HepG2 (cell line): Measurements from ENCODE around the gene NCBP2. TPM values are rescaled to one million over a fixed set of nuclear protein-coding genes. Genes with fewer than 3 reads are reported as not detected.

Experiments
- ATAC-seq: fragments of 200-7000 bp; cut with Tn5 transposase; 3 replicates; pipeline ENCODE4 v1.9.1; 2020; ENCODE audit warnings: mild to moderate bottlenecking, moderate library complexity
- BruUV-seq: library from RNA; stranded (reverse); fragments of 400-500 nt; replicated peaks from 2 replicates; lab custom pipeline; 2021; lab: Mats Ljungman, UMichigan
- CTCF ChIA-PET: fragments of 300-600 bp; formaldehyde crosslinking; extraction: SDS; loops from one replicate; lab custom pipeline; 2021; ENCODE audit warnings: low total read pairs, inconsistent platforms, low intra/inter-chr PET ratio; lab: Yijun Ruan, JAX
- POLR2A ChIA-PET: fragments of 350-600 bp; sonication (Branson Sonifier 250); formaldehyde crosslinking; loops from one replicate; lab custom pipeline; 2020; ENCODE audit warnings: antibody characterized with exemption, inconsistent platforms; lab: Yijun Ruan, JAX
- DNase-seq: peaks from one replicate; pipeline ENCODE4 v3.0.0-alpha.2; 2015; ENCODE audit warnings: low spot score
- FAIRE-seq: peaks from 3 replicates; lab custom pipeline; 2011; peaks lifted over from hg19 to GRCh38; lab: Jason Lieb, UNC
- H2AFZ ChIP-seq: one replicate; pipeline ENCODE4 v1.6.1; 2011; ENCODE audit warnings: low read length, inconsistent platforms
- H3K27ac ChIP-seq: fragments of 300-600 bp; 3 replicates; pipeline ENCODE4 v1.8.0; 2011; ENCODE audit warnings: mixed run types, mild to moderate bottlenecking, mixed read lengths, low read length, inconsistent platforms; ENCODE audit not compliant: insufficient read depth; ENCODE audit errors: extremely low read length
- H3K27me3 ChIP-seq, 2 experiments: fragments of 200-600 bp in 1 of 2; 2 replicates in 1 of 2; 3 replicates in 1 of 2; pipeline versions ENCODE4 v1.6.0 to v1.8.0; 2011; ENCODE audit warnings: low read length in 2 of 2, mild to moderate bottlenecking in 2 of 2, moderate library complexity in 2 of 2, inconsistent platforms in 1 of 2; ENCODE audit not compliant: insufficient read depth in 2 of 2, control insufficient read depth in 1 of 2
- H3K36me3 ChIP-seq, 2 experiments: fragments of 200-600 bp in 1 of 2; replicated peaks in 1 of 2; 2 replicates in 1 of 2; 3 replicates in 1 of 2; pipeline versions ENCODE4 v1.5.1 to v1.8.0; 2011; ENCODE audit warnings: low read length in 2 of 2, inconsistent platforms in 1 of 2; ENCODE audit not compliant: insufficient read depth in 2 of 2, control insufficient read depth in 1 of 2
- H3K4me1 ChIP-seq: 2 replicates; pipeline ENCODE4 v1.5.1; 2012; ENCODE audit warnings: low read length, inconsistent platforms; ENCODE audit not compliant: insufficient read depth
- H3K4me2 ChIP-seq: 2 replicates; pipeline ENCODE4 v1.6.0; 2011; ENCODE audit warnings: low read depth, low read length, inconsistent platforms
- H3K4me3 ChIP-seq, 3 experiments: fragments of 200-600 bp in 1 of 3; sonication (generic), shearing (Covaris generic) in 1 of 3; replicated peaks in 1 of 3; 2 replicates each; pipeline ENCODE4 v1.5.1; 2011 to 2016; ENCODE audit warnings: low read length in 3 of 3, inconsistent platforms in 2 of 3, low read depth in 2 of 3, mild to moderate bottlenecking in 2 of 3, control low read depth in 1 of 3, mixed read lengths in 1 of 3; ENCODE audit not compliant: insufficient read depth in 1 of 3
- H3K79me2 ChIP-seq: one replicate; pipeline ENCODE4 v1.6.1; 2011; ENCODE audit warnings: low read length, inconsistent platforms; ENCODE audit not compliant: insufficient read depth
- H3K9ac ChIP-seq: 2 replicates; pipeline ENCODE4 v1.6.0; 2011; ENCODE audit warnings: mild to moderate bottlenecking, low read depth, low read length, inconsistent platforms; ENCODE audit not compliant: insufficient read depth
- H3K9me3 ChIP-seq: 2 replicates; pipeline ENCODE4 v1.5.1; 2012; ENCODE audit warnings: mild to moderate bottlenecking, low read length
- H4K20me1 ChIP-seq: 2 replicates; pipeline ENCODE4 v1.6.0; 2011; ENCODE audit warnings: inconsistent platforms, mild to moderate bottlenecking, low read length, moderate library complexity; ENCODE audit not compliant: insufficient read depth
- ADNP ChIP-seq: sonication (generic); formaldehyde crosslinking; IDR thresholded peaks from 2 replicates; pipeline ENCODE4 v1.4.0; 2020; ENCODE audit warnings: missing genetic modification reagents
- BCLAF1 ChIP-seq: fragments of 450-650 bp; IDR thresholded peaks from 2 replicates; pipeline ENCODE4 v1.6.1; 2017; ENCODE audit warnings: mild to moderate bottlenecking
- KMT2B ChIP-seq: IDR thresholded peaks from 2 replicates; pipeline ENCODE4 v1.6.1; 2016; ENCODE audit warnings: missing genetic modification reagents, missing compliant biosample characterization
- SMAD1 ChIP-seq: sonication (generic); formaldehyde crosslinking; IDR thresholded peaks from 2 replicates; pipeline ENCODE4 v1.4.0; 2020; ENCODE audit warnings: missing genetic modification reagents, low read depth, mild to moderate bottlenecking, borderline replicate concordance
- WGBS: methylation state at CpG from one replicate; pipeline ENCODE4 v1.1.6; 2017; ENCODE audit warnings: low lambda C conversion rate; 5-methylcytosine and 5-hydroxymethylcytosine counted together
- in situ Hi-C: cut with HindIII; loops from 2 replicates; pipeline ENCODE4 v1.10.0; 2017; ENCODE audit warnings: low pct_unique_long_range_greater_than_20kb; ENCODE audit not compliant: extremely low pct_ligation_motif_present
- intact Hi-C: fragments of 100-400 bp; cut with micrococcal nuclease; formaldehyde crosslinking; loops from one replicate; pipeline ENCODE4 v1.10.0; 2022; ENCODE audit not compliant: unreplicated experiment
- polyA plus RNA-seq, 8 experiments: library from polyadenylated mRNA; depleted of rRNA in 3 of 8; stranded (reverse) in 7 of 8; unstranded in 1 of 8; fragments of >200 nt; fragmentation: Illumina TruSeq in 4 of 8; extraction: Trizol in 4 of 8; gene quantifications; 2 replicates each; pipeline versions ENCODE4 v1.2.1 to v1.2.3, GENCODE V29; 2011 to 2016; ENCODE audit warnings: low read depth in 4 of 8, missing spikeins in 1 of 8, mixed read lengths in 1 of 8; ENCODE audit not compliant: insufficient read depth in 1 of 8
- total RNA-seq, 5 experiments: library from RNA; depleted of rRNA; stranded (reverse); fragments of >200 nt; fragmentation: Illumina TruSeq; extraction: Trizol; gene quantifications; 2 replicates each; pipeline ENCODE4 v1.2.3, GENCODE V29; 2016; ENCODE audit warnings: low read depth in 1 of 5

NCBP2 gene
- total and polyA plus RNA-seq, 2 of the 13 experiments (the other 11 are each of a cell fraction or from before 2014, with no cell fraction given) = 58.7 to 95.5 TPM

- CTCF ChIA-PET = no interaction called here
Measured at GRCh38 chr3:196902296-196902695, 40.0 kb downstream of the NCBP2 start.

More at GRCh38 chr3:196902296-196902695, 40.0 kb downstream of the NCBP2 start:
- in situ Hi-C loops (no loop called here), intact Hi-C loops (no loop called here)
- H3K27me3 ChIP-seq = no peaks in the 10 kb centered on the region
- H3K4me2 ChIP-seq = no peak overlapping the region
- 100% methylated on average over 1 of the region's 1 CpG for WGBS
- H3K9me3 ChIP-seq = 0 out of 2 replicates have a peak, but pooled peaks cover 4% of the 10 kb centered on the region
- no peak overlapping the region for H3K4me3 ChIP-seq
- POLR2A ChIA-PET = no interaction called here
- no TSS peak for BruUV-seq
- ATAC-seq (no peak), DNase-seq (no peak), FAIRE-seq (no peak)
- H2AFZ ChIP-seq = no peak overlapping the region
- peaks cover 22% of the 10 kb centered on the region for H3K4me1 ChIP-seq
- peaks cover 11% of the 10 kb centered on the region for H3K79me2 ChIP-seq
- peaks cover 12 to 54% of the 10 kb centered on the region in 2 experiments for H3K36me3 ChIP-seq
- H4K20me1 ChIP-seq = no peaks in the 10 kb centered on the region
- H3K27ac ChIP-seq = no peak overlapping the region
- no peak overlapping the region for H3K9ac ChIP-seq
- TF ChIP-seq KMT2B (no peak), BCLAF1 (no peak), SMAD1 (no peak), ADNP (CRISPR knock-in tag) (no peak)
